ENCODE results near the gene SLC22A23.

The SLC22A23 gene

GRCh38 chr6:3233321-3233720 lies 223.5 kb downstream of the SLC22A23 start:
- DNase-seq (ENCODE audit: extremely low read depth, low read depth): no peak
- no peak overlapping the region for H3K4me3 ChIP-seq (replicated peaks; ENCODE audit: low read depth, low read length)
- no peak for TF ChIP-seq CTCF (IDR thresholded peaks at IDR 0.05; ENCODE audit: low read depth, low read length, missing control alignments)

GRCh38 chr6:3232017-3232945 lies 224.6 kb downstream of the SLC22A23 start:
- no peak for TF ChIP-seq CTCF (IDR thresholded peaks at IDR 0.05; ENCODE audit: low read depth, low read length, missing control alignments)
- peak overlapping the region; percentile 52 for H3K4me3 ChIP-seq (replicated peaks; ENCODE audit: low read depth, low read length)
- DNase-seq (ENCODE audit: extremely low read depth, low read depth): no peak

- no peak for DNase-seq (ENCODE audit: extremely low read depth, low read depth)
- H3K4me3 ChIP-seq (replicated peaks; ENCODE audit: low read depth, low read length): peak overlapping the region; percentile 52
Measured at GRCh38 chr6:3231247-3232016, 225.4 kb downstream of the SLC22A23 start.

GRCh38 chr6:3230900-3231246 lies 226.0 kb downstream of the SLC22A23 start:
- no peak for TF ChIP-seq CTCF (IDR thresholded peaks at IDR 0.05; ENCODE audit: low read depth, low read length, missing control alignments)
- peak overlapping the region; percentile 52 for H3K4me3 ChIP-seq (replicated peaks; ENCODE audit: low read depth, low read length)
- no peak for DNase-seq (ENCODE audit: extremely low read depth, low read depth)

More at GRCh38 chr6:3231247-3232016, 225.4 kb downstream of the SLC22A23 start:
- TF ChIP-seq CTCF (IDR thresholded peaks at IDR 0.05; ENCODE audit: low read depth, low read length, missing control alignments): no peak

- H3K4me3 ChIP-seq (replicated peaks; ENCODE audit: low read depth, low read length): no peak overlapping the region
- no peak for DNase-seq (ENCODE audit: extremely low read depth, low read depth)
- no peak for TF ChIP-seq CTCF (IDR thresholded peaks at IDR 0.05; ENCODE audit: low read depth, low read length, missing control alignments)
Measured at GRCh38 chr6:3230256-3230882, 226.5 kb downstream of the SLC22A23 start.

- TF ChIP-seq CTCF (IDR thresholded peaks at IDR 0.05; ENCODE audit: low read depth, low read length, missing control alignments): no peak
- DNase-seq (ENCODE audit: extremely low read depth, low read depth): no peak
- H3K4me3 ChIP-seq (replicated peaks; ENCODE audit: low read depth, low read length): no peak overlapping the region
Measured at GRCh38 chr6:3229566-3230178, 227.2 kb downstream of the SLC22A23 start.

Data from HFF-Myc (cell line).